HepG2 (cell line): ENCODE data around the gene JMJD6. TPM values are rescaled to one million over a fixed set of nuclear protein-coding genes. Genes with fewer than 3 reads are reported as not detected.
A peak's percentile ranks its signal among the peaks of the same experiment; 100 is the strongest.

Experiments
- CBFB ChIP-seq: sonication (generic); formaldehyde crosslinking; IDR thresholded peaks from 2 replicates; pipeline ENCODE4 v1.4.0; 2020; ENCODE audit warnings: missing genetic modification reagents
- CSRNP2 ChIP-seq: sonication (generic); formaldehyde crosslinking; conservative IDR thresholded peaks from 2 replicates; pipeline ENCODE4 v1.8.0; 2022; ENCODE audit warnings: low read depth, missing genetic modification reagents
- MIER2 ChIP-seq: IDR thresholded peaks from 2 replicates; pipeline ENCODE4 v1.6.1; 2016; ENCODE audit warnings: missing biosample characterization, missing genetic modification reagents
- PATZ1 ChIP-seq: sonication (generic); formaldehyde crosslinking; IDR thresholded peaks from 2 replicates; pipeline ENCODE4 v1.4.0; 2020; ENCODE audit warnings: missing genetic modification reagents
- PHF20 ChIP-seq: sonication (generic); formaldehyde crosslinking; IDR thresholded peaks from 2 replicates; pipeline ENCODE4 v1.5.0; 2020; ENCODE audit warnings: mild to moderate bottlenecking, missing genetic modification reagents
- TCF7L2 ChIP-seq: IDR thresholded peaks from 2 replicates; pipeline ENCODE4 v1.6.1; 2011; ENCODE audit warnings: mild to moderate bottlenecking, low read depth, low read length, moderate library complexity
- ZFP91 ChIP-seq: sonication (generic); formaldehyde crosslinking; IDR thresholded peaks from 2 replicates; pipeline ENCODE4 v1.9.0; 2022; ENCODE audit warnings: missing genetic modification reagents, mild to moderate bottlenecking, borderline replicate concordance
- ZMYM3 ChIP-seq: sonication (generic); formaldehyde crosslinking; IDR thresholded peaks from 2 replicates; pipeline ENCODE4 v1.5.1; 2020; ENCODE audit warnings: mild to moderate bottlenecking, missing genetic modification reagents
- ZNF17 ChIP-seq: sonication (generic); formaldehyde crosslinking; IDR thresholded peaks from 2 replicates; pipeline ENCODE4 v1.5.0; 2020; ENCODE audit warnings: mild to moderate bottlenecking, missing genetic modification reagents
- ZNF326 ChIP-seq: sonication (generic); formaldehyde crosslinking; IDR thresholded peaks from 2 replicates; pipeline ENCODE4 v1.4.0; 2020; ENCODE audit warnings: missing genetic modification reagents, borderline replicate concordance
- ZNF34 ChIP-seq: sonication (generic); formaldehyde crosslinking; IDR thresholded peaks from 2 replicates; pipeline ENCODE4 v1.4.0; 2020; ENCODE audit warnings: mild to moderate bottlenecking, missing genetic modification reagents, borderline replicate concordance
- ZNF484 ChIP-seq: sonication (generic); formaldehyde crosslinking; IDR thresholded peaks from 2 replicates; pipeline ENCODE4 v1.5.1; 2020; ENCODE audit warnings: mild to moderate bottlenecking, low read depth, missing genetic modification reagents, borderline replicate concordance
- ZNF850 ChIP-seq: sonication (generic); formaldehyde crosslinking; conservative IDR thresholded peaks from 2 replicates; pipeline ENCODE4 v1.9.0; 2021; ENCODE audit warnings: mild to moderate bottlenecking, missing genetic modification reagents
- polyA plus RNA-seq, 8 experiments: library from polyadenylated mRNA; depleted of rRNA in 3 of 8; stranded (reverse) in 7 of 8; unstranded in 1 of 8; fragments of >200 nt; fragmentation: Illumina TruSeq in 4 of 8; extraction: Trizol in 4 of 8; gene quantifications; 2 replicates each; pipeline versions ENCODE4 v1.2.1 to v1.2.3, GENCODE V29; 2011 to 2016; ENCODE audit warnings: low read depth in 4 of 8, missing spikeins in 1 of 8, mixed read lengths in 1 of 8; ENCODE audit not compliant: insufficient read depth in 1 of 8
- total RNA-seq, 5 experiments: library from RNA; depleted of rRNA; stranded (reverse); fragments of >200 nt; fragmentation: Illumina TruSeq; extraction: Trizol; gene quantifications; 2 replicates each; pipeline ENCODE4 v1.2.3, GENCODE V29; 2016; ENCODE audit warnings: low read depth in 1 of 5
- TF ChIP-seq, protein P1 (sequence below): IDR thresholded peaks from 2 replicates; pipeline ENCODE4 v1.6.1; 2016; ENCODE audit warnings: low read depth, control low read depth
- TF ChIP-seq, protein P2 (sequence below): sonication (generic); formaldehyde crosslinking; IDR thresholded peaks from 2 replicates; pipeline ENCODE4 v1.8.0; 2022; ENCODE audit warnings: mild to moderate bottlenecking, missing genetic modification reagents, moderate library complexity
- TF ChIP-seq, protein P3 (sequence below): sonication (generic); formaldehyde crosslinking; IDR thresholded peaks from 2 replicates; pipeline ENCODE4 v1.4.0; 2020; ENCODE audit warnings: low read depth, missing genetic modification reagents
- TF ChIP-seq, protein P4 (sequence below): sonication (generic); formaldehyde crosslinking; IDR thresholded peaks from 2 replicates; pipeline ENCODE4 v1.5.1; 2020; ENCODE audit warnings: missing genetic modification reagents, mild to moderate bottlenecking, borderline replicate concordance

Gene JMJD6
- total and polyA plus RNA-seq, 2 of the 13 experiments (the other 11 are each of a cell fraction or from before 2014, with no cell fraction given), result 33.6 to 41.0 TPM

- TF ChIP-seq ZFP91 (peak; percentile 99), MIER2 (no peak), ZNF17 (CRISPR knock-in tag) (no peak), CBFB (CRISPR knock-in tag) (no peak), PATZ1 (CRISPR knock-in tag) (peak; percentile 75), PHF20 (CRISPR knock-in tag) (peak; percentile 49; the same call in 1 of the 2 replicates), ZMYM3 (CRISPR knock-in tag) (no peak), ZNF34 (CRISPR knock-in tag) (no peak), ZNF326 (no peak), ZNF484 (CRISPR knock-in tag) (0 out of 2 replicates have a peak, but pooled peaks have one; percentile 28), ZNF850 (CRISPR knock-in tag) (no peak; the same call in 1 of the 2 replicates), TCF7L2 (no peak), CSRNP2 (no peak)
- TF ChIP-seq, protein P1, sequence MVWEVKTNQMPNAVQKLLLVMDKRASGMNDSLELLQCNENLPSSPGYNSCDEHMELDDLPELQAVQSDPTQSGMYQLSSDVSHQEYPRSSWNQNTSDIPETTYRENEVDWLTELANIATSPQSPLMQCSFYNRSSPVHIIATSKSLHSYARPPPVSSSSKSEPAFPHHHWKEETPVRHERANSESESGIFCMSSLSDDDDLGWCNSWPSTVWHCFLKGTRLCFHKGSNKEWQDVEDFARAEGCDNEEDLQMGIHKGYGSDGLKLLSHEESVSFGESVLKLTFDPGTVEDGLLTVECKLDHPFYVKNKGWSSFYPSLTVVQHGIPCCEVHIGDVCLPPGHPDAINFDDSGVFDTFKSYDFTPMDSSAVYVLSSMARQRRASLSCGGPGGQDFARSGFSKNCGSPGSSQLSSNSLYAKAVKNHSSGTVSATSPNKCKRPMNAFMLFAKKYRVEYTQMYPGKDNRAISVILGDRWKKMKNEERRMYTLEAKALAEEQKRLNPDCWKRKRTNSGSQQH (CRISPR knock-in tag), result no peak
- TF ChIP-seq, protein P2, sequence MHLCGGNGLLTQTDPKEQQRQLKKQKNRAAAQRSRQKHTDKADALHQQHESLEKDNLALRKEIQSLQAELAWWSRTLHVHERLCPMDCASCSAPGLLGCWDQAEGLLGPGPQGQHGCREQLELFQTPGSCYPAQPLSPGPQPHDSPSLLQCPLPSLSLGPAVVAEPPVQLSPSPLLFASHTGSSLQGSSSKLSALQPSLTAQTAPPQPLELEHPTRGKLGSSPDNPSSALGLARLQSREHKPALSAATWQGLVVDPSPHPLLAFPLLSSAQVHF, result no peak
- TF ChIP-seq, protein P3, sequence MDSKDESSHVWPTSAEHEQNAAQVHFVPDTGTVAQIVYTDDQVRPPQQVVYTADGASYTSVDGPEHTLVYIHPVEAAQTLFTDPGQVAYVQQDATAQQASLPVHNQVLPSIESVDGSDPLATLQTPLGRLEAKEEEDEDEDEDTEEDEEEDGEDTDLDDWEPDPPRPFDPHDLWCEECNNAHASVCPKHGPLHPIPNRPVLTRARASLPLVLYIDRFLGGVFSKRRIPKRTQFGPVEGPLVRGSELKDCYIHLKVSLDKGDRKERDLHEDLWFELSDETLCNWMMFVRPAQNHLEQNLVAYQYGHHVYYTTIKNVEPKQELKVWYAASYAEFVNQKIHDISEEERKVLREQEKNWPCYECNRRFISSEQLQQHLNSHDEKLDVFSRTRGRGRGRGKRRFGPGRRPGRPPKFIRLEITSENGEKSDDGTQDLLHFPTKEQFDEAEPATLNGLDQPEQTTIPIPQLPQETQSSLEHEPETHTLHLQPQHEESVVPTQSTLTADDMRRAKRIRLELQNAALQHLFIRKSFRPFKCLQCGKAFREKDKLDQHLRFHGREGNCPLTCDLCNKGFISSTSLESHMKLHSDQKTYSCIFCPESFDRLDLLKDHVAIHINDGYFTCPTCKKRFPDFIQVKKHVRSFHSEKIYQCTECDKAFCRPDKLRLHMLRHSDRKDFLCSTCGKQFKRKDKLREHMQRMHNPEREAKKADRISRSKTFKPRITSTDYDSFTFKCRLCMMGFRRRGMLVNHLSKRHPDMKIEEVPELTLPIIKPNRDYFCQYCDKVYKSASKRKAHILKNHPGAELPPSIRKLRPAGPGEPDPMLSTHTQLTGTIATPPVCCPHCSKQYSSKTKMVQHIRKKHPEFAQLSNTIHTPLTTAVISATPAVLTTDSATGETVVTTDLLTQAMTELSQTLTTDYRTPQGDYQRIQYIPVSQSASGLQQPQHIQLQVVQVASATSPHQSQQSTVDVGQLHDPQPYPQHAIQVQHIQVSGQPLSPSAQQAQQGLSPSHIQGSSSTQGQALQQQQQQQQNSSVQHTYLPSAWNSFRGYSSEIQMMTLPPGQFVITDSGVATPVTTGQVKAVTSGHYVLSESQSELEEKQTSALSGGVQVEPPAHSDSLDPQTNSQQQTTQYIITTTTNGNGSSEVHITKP (CRISPR knock-in tag), result 0 out of 2 replicates have a peak, but pooled peaks have one; percentile 48
- TF ChIP-seq, protein P4, sequence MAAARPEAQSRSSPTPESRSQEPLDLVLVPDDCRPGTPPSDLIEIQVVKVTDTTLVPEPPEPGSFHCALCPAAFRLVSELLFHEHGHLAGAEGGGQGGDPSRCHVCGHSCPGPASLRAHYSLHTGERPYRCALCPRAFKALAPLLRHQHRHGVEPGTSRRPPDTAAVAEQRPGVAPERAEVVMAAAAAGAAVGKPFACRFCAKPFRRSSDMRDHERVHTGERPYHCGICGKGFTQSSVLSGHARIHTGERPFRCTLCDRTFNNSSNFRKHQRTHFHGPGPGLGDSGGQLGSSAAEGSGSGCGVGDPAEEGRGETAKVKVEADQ (CRISPR knock-in tag), result no peak
Measured at GRCh38 chr17:76726231-76726775, at the start of gene JMJD6 (continued).
